Lung (tissue), 12 donors: ENCODE data around the gene ZNF827. TPM values are rescaled to one million over a fixed set of nuclear protein-coding genes. Genes with fewer than 3 reads are reported as not detected.

Source experiments
- ATAC-seq: fragments of 200-7000 bp; cut with Tn5 transposase; one replicate; pipeline ENCODE4 v1.9.1; 2020; ENCODE audit warnings: moderate number of reproducible peaks; ENCODE audit not compliant: insufficient read depth, low FRiP score
- DNase-seq, 3 donors: peaks; one replicate each; pipeline ENCODE4 v3.0.0-alpha.2; 2013 to 2017
- H3K27ac ChIP-seq, 2 donors: one replicate each; pipeline ENCODE4 v1.5.1; 2013; ENCODE audit warnings: mild to moderate bottlenecking in 2 of 2, moderate library complexity in 2 of 2, control low read depth in 1 of 2, inconsistent platforms in 1 of 2, low read depth in 1 of 2, low read length in 1 of 2
- H3K27me3 ChIP-seq, 3 donors: one replicate each; pipeline ENCODE4 v1.5.1; 2013; ENCODE audit warnings: low read length in 2 of 3; ENCODE audit not compliant: control insufficient read depth in 3 of 3, insufficient read depth in 3 of 3
- H3K36me3 ChIP-seq, 4 donors: one replicate each; pipeline ENCODE4 v1.5.1; 2013; ENCODE audit warnings: low read length in 4 of 4, mild to moderate bottlenecking in 1 of 4, moderate library complexity in 1 of 4; ENCODE audit not compliant: control insufficient read depth in 4 of 4, insufficient read depth in 4 of 4
- H3K4me1 ChIP-seq, 5 donors: one replicate each; pipeline ENCODE4 v1.5.1; 2013; ENCODE audit warnings: low read length in 5 of 5, mild to moderate bottlenecking in 2 of 5, moderate library complexity in 1 of 5; ENCODE audit not compliant: control insufficient read depth in 5 of 5, insufficient read depth in 5 of 5
- H3K4me3 ChIP-seq: one replicate; pipeline ENCODE4 v1.5.1; 2013; ENCODE audit warnings: mild to moderate bottlenecking, control low read depth, moderate library complexity
- H3K9ac ChIP-seq, 2 donors: one replicate each; pipeline ENCODE4 v1.5.1; 2013; ENCODE audit warnings: low read length in 2 of 2, control low read depth in 1 of 2; ENCODE audit not compliant: insufficient read depth in 1 of 2
- H3K9me3 ChIP-seq, 4 donors: one replicate each; pipeline ENCODE4 v1.5.1; 2013; ENCODE audit warnings: low read length in 3 of 4, mild to moderate bottlenecking in 1 of 4, moderate library complexity in 1 of 4; ENCODE audit not compliant: control insufficient read depth in 4 of 4, insufficient read depth in 3 of 4
- CTCF ChIP-seq: IDR thresholded peaks from 2 replicates; pipeline ENCODE4 v1.5.1; 2012; ENCODE audit warnings: mild to moderate bottlenecking; ENCODE audit errors: control extremely low read depth, extremely low read depth
- WGBS, 2 donors: extraction: QIAGEN DNeasy Blood & Tissue Kit; methylation state at CpG; one replicate each; pipeline ENCODE4 v1.1.7; 2013; 5-methylcytosine and 5-hydroxymethylcytosine counted together
- polyA plus RNA-seq, 2 donors: library from polyadenylated mRNA; stranded (reverse); fragments of 200-250 nt; gene quantifications; one replicate each; pipeline ENCODE4 v1.2.1, GENCODE V29; 2013
- total RNA-seq, 2 donors: library from RNA; depleted of rRNA in 1 of 2; stranded (reverse); fragments of >200 nt in 1 of 2; gene quantifications; one replicate each; pipeline ENCODE4 v1.2.1, GENCODE V29; 2014 to 2021
- donor health status: control.
- donor health status: control.
- donor health status: Bipolar disorder and iron deficiency.
- donor health status: healthy.
- donor health status: DM: yes; HTN: yes; CAD: no.

ZNF827 gene
- total and polyA plus RNA-seq, 4 donors, result 2.7 to 27.4 (median 8.2) TPM

DNA sequence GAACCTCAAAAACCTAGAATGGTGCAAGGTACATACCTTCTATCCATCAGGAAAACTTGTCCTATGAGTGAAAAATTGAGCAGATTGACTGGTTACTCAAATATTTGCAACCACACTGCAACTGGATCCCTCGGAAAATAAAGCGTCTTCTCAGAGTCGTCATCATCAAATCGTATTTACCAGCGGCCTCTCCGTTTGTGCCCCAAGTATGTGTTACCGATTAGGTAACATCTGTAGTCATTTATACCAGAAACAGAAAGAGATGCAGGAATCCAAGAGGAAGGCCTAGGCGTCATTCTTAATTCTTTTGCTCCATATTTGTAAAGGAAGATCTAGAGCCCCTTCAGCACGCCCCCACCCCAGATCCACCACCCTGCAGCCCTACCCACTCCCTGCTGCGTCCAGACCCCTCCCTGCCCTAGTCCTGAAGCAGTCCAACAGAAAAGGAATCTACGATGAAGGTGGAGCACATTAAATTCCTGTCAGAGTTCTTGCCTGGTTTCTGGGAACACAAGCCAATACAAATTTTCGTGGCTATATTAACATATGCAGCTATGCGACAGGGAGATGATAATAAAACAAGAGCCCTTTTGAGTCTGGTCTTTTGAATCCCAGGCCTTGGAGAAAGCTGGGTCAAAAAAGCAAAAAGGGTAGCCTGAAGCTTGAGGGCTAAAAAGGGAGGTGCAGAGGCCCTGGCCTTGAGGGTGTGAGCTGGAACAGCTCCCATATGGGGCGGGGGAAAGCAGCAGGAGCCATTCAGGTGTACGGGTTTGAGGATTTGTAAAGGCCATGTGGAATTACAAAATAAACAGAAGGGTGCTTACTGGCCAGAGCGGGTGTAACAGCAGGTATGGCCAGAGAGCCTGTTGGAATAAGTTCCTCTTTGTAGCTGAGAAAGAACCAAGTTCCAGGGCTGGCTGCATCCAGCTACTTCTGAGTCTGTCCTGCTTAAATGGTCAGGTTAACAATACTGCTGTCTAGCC is 77.0 kb downstream of the ZNF827 start:
- 72 to 81% methylated on average over 16 of the region's 16 CpGs for WGBS, 2 donors
- Histone ChIP-seq H3K9me3 (no peaks in the 10 kb centered on the region), H3K27me3 (no peaks in the 10 kb centered on the region), H3K27ac (peak overlapping the region in 1 of 2 donors; percentile 59), H3K4me3 (no peak overlapping the region), H3K36me3 (no peaks in the 10 kb centered on the region), H3K4me1 (peaks cover 3 to 35% (median 18%) of the 10 kb centered on the region in 5 donors), H3K9ac (peak overlapping the region in 1 of 2 donors; percentile 13)
- DNase-seq (peak in 2 of 3 donors; percentile 65 to 72), ATAC-seq (peak; percentile 64)
- TF ChIP-seq CTCF, result no peak

- ATAC-seq, result no peak
- no peaks in the 10 kb centered on the region for H3K9me3 ChIP-seq
- no peak for DNase-seq
- H3K9ac ChIP-seq, result no peak overlapping the region
- H3K36me3 ChIP-seq, result no peaks in the 10 kb centered on the region
- H3K27ac ChIP-seq, result no peak overlapping the region
- peaks cover 3 to 34% (median 18%) of the 10 kb centered on the region in 5 donors for H3K4me1 ChIP-seq
- no peak overlapping the region for H3K4me3 ChIP-seq
- H3K27me3 ChIP-seq, result no peaks in the 10 kb centered on the region
- WGBS, 2 donors, result 97 to 98% methylated on average over 5 of the region's 5 CpGs
- no peak for TF ChIP-seq CTCF
These were observed 77.7 kb downstream of the ZNF827 start for GRCh38 chr4:145860897-145861296.

GRCh38 chr4:145860446-145860845 is 78.2 kb downstream of the ZNF827 start:
- TF ChIP-seq CTCF, result no peak
- 33 to 54% methylated on average over 5 of the region's 5 CpGs for WGBS, 2 donors
- DNase-seq, result peak in 2 of 3 donors; percentile 42 to 52
- Histone ChIP-seq H3K9me3 (no peaks in the 10 kb centered on the region), H3K27ac (no peak overlapping the region), H3K9ac (no peak overlapping the region), H3K36me3 (no peaks in the 10 kb centered on the region), H3K4me1 (peaks cover 3 to 34% (median 18%) of the 10 kb centered on the region in 5 donors), H3K27me3 (no peaks in the 10 kb centered on the region), H3K4me3 (no peak overlapping the region)
- ATAC-seq, result no peak
